CD4-positive, alpha-beta T cell treated with Interferon gamma for 1 hour (primary cell): Measurements from ENCODE around the gene MYH1.

Source experiments
- DNase-seq: peaks from one replicate; pipeline ENCODE4 v3.0.0-alpha.2; 2020

MYH1 gene

GRCh38 chr17:10477701-10478100, 40.6 kb downstream of the MYH1 start:
- DNase-seq = no peak

GRCh38 chr17:10474536-10474935, 43.8 kb downstream of the MYH1 start:
- DNase-seq = no peak

- DNase-seq = no peak
Measured at GRCh38 chr17:10471858-10472257, 46.5 kb downstream of the MYH1 start.

- no peak for DNase-seq
Measured at GRCh38 chr17:10469459-10469858, 48.9 kb downstream of the MYH1 start, which contains the start of gene MYH4. Gene MYH4, minus strand, starts transcription at chr17:10469559. Its CDS starts 2,814 bp downstream, at chr17:10466745.

- no peak for DNase-seq
Measured at GRCh38 chr17:10463402-10463801, 54.9 kb downstream of the MYH1 start.

- no peak for DNase-seq
Measured at GRCh38 chr17:10460062-10460461, 58.3 kb downstream of the MYH1 start.

- DNase-seq = no peak
Measured at GRCh38 chr17:10458701-10459100, 59.6 kb downstream of the MYH1 start.

- DNase-seq = no peak
Measured at GRCh38 chr17:10457952-10458351, 60.4 kb downstream of the MYH1 start.

- no peak for DNase-seq
Measured at GRCh38 chr17:10447026-10447931, 71.1 kb downstream of the MYH1 start.
